Immature natural killer cell (primary cell): ENCODE results near the gene POU3F3. TPM values are rescaled to one million over a fixed set of nuclear protein-coding genes. Genes with fewer than 3 reads are reported as not detected.

ENCODE experiments used
- DNase-seq, 3 donors: peaks; one replicate each; pipeline ENCODE4 v3.0.0; 2022; ENCODE audit warnings: mixed read lengths in 1 of 3
- H3K27ac Mint-ChIP-seq, 6 donors: one replicate each; pipeline ENCODE4 v1.8.0; 2020; ENCODE audit warnings: mixed read lengths in 6 of 6, mild to moderate bottlenecking in 5 of 6, inconsistent platforms in 4 of 6, moderate library complexity in 3 of 6
- H3K27me3 Mint-ChIP-seq, 3 donors: one replicate each; pipeline ENCODE4 v1.8.0; 2020 to 2021; ENCODE audit warnings: low read depth in 3 of 3, mild to moderate bottlenecking in 3 of 3, mixed read lengths in 3 of 3, moderate library complexity in 3 of 3, inconsistent platforms in 1 of 3
- H3K36me3 Mint-ChIP-seq, 3 donors: one replicate each; pipeline ENCODE4 v1.8.0; 2020; ENCODE audit warnings: mixed read lengths in 3 of 3, inconsistent platforms in 2 of 3, mild to moderate bottlenecking in 2 of 3
- H3K4me1 Mint-ChIP-seq, 2 donors: one replicate each; pipeline ENCODE4 v1.8.0; 2020; ENCODE audit warnings: inconsistent platforms in 2 of 2, mild to moderate bottlenecking in 2 of 2, mixed read lengths in 2 of 2, moderate library complexity in 1 of 2
- H3K4me3 Mint-ChIP-seq, 5 donors: one replicate each; pipeline ENCODE4 v1.8.0; 2020; ENCODE audit warnings: mild to moderate bottlenecking in 5 of 5, mixed read lengths in 5 of 5, inconsistent platforms in 3 of 5, moderate library complexity in 3 of 5
- H3K9me3 Mint-ChIP-seq, 6 donors: one replicate each; pipeline ENCODE4 v1.8.0; 2020; ENCODE audit warnings: mild to moderate bottlenecking in 6 of 6, mixed read lengths in 6 of 6, inconsistent platforms in 4 of 6, moderate library complexity in 3 of 6
- polyA plus RNA-seq, 3 donors: library from polyadenylated mRNA; unstranded; fragments of 300-500 nt; fragmentation: Illumina TruSeq; gene quantifications; one replicate each; pipeline ENCODE4 v1.2.3, GENCODE V29; 2021

Gene POU3F3
- polyA plus RNA-seq, 3 donors from 2014 or later: not detected

DNA sequence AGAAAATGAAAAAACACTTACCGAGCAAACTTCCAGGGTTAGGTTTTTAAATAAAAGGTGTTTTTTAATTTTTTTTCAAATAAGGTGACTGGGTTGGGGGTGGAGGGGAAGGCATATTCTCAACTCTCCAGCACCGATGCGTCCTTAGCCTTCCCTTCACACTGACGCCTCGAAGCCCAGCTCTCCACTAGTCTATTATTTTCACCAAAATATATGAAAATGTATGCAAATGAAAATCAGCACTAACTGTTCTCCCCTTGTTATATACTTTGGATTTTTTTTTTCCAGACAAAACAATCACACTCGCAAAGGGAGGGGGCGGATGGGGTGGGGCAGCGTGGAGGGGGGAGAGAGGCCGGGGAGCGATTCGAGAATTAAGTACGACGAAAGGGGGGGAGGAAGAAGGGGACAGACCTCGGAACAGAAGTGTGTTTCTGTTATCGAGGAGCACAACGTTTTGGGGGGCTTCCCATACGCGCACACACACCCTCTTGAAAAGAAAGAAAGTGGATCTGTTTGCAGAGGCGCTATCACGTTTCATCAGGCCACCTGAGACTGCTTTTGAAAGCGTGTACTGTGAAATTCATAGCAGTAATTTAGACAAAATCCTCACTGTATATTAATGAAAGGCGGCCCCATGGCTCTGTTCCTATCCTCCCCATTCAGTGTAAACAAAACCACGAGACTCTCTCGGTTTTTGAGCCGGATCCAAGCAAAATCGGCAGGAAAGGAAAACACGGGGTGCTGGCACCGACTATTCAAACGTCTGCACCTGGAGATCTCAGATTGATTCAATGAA lies 2.4 kb upstream of the POU3F3 start:
- H3K4me1 Mint-ChIP-seq: peaks cover 35 to 38% of the 10 kb centered on the region in 2 donors
- H3K27me3 Mint-ChIP-seq: peaks cover 41 to 64% (median 59%) of the 10 kb centered on the region in 3 donors
- no peaks in the 10 kb centered on the region for H3K36me3 Mint-ChIP-seq
- no peak for DNase-seq
- peak overlapping the region; percentile 79 to 95 (median 93) for H3K4me3 Mint-ChIP-seq
- H3K9me3 Mint-ChIP-seq: peaks cover 0 to 6% (median under 1%) of the 10 kb centered on the region in 6 donors
- H3K27ac Mint-ChIP-seq: no peak overlapping the region

DNA sequence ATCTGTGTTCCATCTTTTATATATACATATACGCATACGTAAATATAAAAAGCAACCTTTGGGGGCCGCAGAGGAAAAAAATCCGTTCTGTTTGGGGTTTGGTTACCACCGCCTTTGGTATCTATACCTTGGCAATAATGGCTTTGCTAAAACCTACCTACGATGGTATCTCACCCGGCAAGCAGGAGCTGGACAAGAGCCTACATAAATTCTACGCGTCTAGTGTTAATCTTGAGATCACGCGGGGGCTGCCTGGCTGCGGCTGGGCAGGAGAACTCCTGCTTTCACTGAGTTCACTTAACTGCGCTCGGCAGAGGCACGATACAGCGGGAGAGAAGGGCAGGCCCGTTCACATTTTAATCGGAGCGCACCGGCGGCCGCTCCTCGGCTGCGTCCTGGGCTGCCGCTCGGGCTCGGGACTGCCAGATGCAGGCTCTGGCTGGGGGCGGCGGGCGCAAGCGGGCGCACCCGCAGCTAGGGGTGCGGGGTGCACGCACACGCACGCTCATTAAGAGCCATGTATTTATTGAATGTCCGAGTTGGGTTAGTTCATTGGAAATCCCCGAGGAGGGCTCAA lies 1.7 kb upstream of the POU3F3 start:
- Mint-ChIP-seq H3K9me3 (peaks cover 0 to 8% (median under 1%) of the 10 kb centered on the region in 6 donors), H3K36me3 (no peaks in the 10 kb centered on the region), H3K27ac (peak overlapping the region in 1 of 6 donors; percentile 47), H3K4me1 (peaks cover 39 to 45% of the 10 kb centered on the region in 2 donors), H3K4me3 (peak overlapping the region; percentile 89 to 95 (median 93)), H3K27me3 (peaks cover 38 to 66% (median 58%) of the 10 kb centered on the region in 3 donors)
- DNase-seq: peak in 1 of 3 donors; percentile 25

DNA sequence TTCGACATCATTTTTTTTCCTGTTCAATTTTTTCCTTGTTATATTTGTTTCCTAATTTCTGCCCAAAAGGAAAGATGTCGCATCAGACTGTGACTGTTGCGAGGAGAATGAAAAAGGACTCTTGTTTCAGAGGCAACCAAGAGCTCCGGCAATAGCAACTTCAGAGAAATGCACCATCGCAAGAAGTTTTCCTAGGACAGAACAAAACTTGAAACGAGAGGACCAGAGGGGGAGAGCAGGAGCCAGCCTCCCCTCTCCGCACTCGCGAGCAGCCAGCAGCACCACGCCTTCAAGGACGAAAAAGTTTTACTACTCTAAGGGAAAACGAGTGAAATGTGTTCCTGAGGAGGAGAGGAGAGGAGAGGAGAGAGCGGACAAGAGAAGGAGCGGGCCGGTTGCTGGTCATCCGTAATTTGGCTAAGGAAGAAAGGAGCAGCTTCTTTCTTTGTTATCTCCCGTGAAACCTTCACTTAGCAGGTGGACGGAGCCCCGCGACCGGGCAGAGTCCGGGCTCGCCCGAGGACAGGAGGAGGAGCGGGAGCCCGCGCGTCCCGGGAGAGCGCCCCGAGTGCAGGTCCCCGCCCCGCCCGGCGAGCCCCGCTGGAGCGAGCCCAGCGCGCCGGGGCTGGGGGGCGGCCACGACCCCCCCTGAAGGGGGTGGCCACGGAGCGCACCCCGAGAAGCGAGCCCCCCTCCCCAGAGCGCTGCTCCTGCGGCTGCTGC lies 744 bp downstream of the POU3F3 start:
- peaks cover 0 to 6% (median 0%) of the 10 kb centered on the region in 3 donors for H3K36me3 Mint-ChIP-seq
- DNase-seq: no peak
- H3K4me3 Mint-ChIP-seq: peak overlapping the region; percentile 89 to 95 (median 93)
- H3K27me3 Mint-ChIP-seq: peaks cover 54 to 74% (median 63%) of the 10 kb centered on the region in 3 donors
- H3K9me3 Mint-ChIP-seq: peaks cover 0 to 31% (median 6%) of the 10 kb centered on the region in 6 donors
- H3K4me1 Mint-ChIP-seq: peaks cover 44 to 57% of the 10 kb centered on the region in 2 donors
- peak overlapping the region in 4 of 6 donors; percentile 71 to 81 (median 76) for H3K27ac Mint-ChIP-seq

DNA sequence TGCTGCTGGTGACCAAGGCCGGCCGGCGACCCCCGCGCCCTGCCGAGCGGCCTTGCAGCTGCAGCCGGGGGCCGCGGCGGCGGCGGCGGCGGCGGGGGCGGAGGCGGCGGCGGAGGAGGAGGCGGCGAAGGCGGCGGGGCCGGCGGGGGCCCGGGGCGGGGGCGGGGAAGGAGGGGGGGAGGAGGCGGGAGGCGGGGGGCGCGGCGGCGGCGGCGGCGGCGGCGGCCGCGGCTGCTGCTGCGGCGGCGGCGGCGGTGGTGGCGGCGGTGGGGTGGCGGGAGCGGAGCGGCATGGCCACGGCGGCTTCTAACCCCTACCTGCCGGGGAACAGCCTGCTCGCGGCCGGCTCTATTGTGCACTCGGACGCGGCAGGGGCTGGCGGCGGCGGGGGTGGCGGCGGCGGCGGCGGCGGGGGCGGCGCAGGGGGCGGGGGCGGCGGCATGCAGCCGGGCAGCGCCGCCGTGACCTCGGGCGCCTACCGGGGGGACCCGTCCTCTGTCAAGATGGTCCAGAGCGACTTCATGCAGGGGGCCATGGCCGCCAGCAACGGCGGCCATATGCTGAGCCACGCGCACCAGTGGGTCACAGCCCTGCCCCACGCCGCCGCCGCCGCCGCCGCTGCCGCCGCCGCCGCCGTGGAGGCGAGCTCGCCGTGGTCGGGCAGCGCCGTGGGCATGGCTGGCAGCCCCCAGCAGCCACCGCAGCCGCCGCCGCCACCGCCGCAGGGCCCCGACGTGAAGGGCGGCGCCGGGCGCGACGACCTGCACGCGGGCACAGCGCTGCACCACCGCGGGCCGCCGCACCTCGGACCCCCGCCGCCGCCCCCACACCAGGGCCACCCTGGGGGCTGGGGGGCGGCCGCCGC lies 1.5 kb downstream of the POU3F3 start:
- Mint-ChIP-seq H3K27me3 (peaks cover 55 to 74% (median 67%) of the 10 kb centered on the region in 3 donors), H3K9me3 (peaks cover 0 to 35% (median 6%) of the 10 kb centered on the region in 6 donors), H3K36me3 (peaks cover 0 to 6% (median 0%) of the 10 kb centered on the region in 3 donors), H3K27ac (no peak overlapping the region), H3K4me3 (no peak overlapping the region), H3K4me1 (peaks cover 44 to 57% of the 10 kb centered on the region in 2 donors)
- no peak for DNase-seq

DNA sequence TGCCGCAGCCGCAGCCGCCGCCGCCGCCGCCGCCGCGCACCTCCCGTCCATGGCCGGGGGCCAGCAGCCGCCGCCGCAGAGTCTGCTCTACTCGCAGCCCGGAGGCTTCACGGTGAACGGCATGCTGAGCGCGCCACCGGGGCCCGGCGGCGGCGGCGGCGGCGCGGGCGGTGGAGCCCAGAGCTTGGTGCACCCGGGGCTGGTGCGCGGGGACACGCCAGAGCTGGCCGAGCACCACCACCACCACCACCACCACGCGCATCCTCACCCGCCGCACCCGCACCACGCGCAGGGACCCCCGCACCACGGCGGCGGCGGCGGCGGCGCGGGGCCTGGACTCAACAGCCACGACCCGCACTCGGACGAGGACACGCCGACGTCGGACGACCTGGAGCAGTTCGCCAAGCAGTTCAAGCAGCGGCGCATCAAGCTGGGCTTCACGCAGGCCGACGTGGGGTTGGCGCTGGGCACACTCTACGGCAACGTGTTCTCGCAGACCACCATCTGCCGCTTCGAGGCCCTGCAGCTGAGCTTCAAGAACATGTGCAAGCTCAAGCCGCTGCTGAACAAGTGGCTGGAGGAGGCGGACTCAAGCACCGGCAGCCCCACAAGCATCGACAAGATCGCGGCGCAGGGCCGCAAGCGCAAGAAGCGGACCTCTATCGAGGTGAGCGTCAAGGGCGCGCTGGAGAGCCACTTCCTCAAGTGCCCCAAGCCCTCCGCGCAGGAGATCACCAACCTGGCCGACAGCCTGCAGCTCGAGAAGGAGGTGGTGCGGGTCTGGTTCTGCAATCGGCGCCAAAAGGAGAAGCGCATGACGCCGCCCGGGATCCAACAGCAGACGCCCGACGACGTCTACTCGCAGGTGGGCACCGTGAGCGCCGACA lies 2.4 kb downstream of the POU3F3 start:
- peaks cover 0 to 6% (median 0%) of the 10 kb centered on the region in 3 donors for H3K36me3 Mint-ChIP-seq
- H3K27ac Mint-ChIP-seq: peak overlapping the region in 1 of 6 donors; percentile 82

DNA sequence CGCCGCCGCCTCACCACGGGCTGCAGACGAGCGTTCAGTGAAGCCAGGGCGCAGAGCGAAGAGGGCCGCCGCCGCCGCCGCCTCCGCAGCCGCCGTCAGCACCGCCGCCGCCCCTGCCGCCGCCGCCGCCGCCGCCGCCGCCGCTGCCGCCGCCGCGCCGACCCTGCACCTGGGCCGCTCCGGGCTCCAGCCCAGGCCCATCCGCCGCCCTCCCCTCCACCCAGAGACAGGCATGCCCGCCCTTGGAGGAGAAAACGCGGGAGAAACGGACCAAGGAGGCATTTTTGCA lies 3.0 kb downstream of the POU3F3 start:
- H3K36me3 Mint-ChIP-seq: peaks cover 0 to 6% (median 0%) of the 10 kb centered on the region in 3 donors
- peak overlapping the region; percentile 74 to 87 (median 84) for H3K4me3 Mint-ChIP-seq
- H3K27ac Mint-ChIP-seq: peak overlapping the region in 1 of 6 donors; percentile 69
- peaks cover 37 to 50% of the 10 kb centered on the region in 2 donors for H3K4me1 Mint-ChIP-seq
- H3K9me3 Mint-ChIP-seq: peaks cover 2 to 35% (median 5%) of the 10 kb centered on the region in 6 donors
- no peak for DNase-seq
- H3K27me3 Mint-ChIP-seq: peaks cover 54 to 69% (median 69%) of the 10 kb centered on the region in 3 donors

More for the DNA sequence above, 2.4 kb downstream of the POU3F3 start:
- H3K4me1 Mint-ChIP-seq: peaks cover 42 to 56% of the 10 kb centered on the region in 2 donors
- peaks cover 53 to 69% (median 65%) of the 10 kb centered on the region in 3 donors for H3K27me3 Mint-ChIP-seq
- DNase-seq: peak in 1 of 3 donors; percentile 24
- peaks cover under 1 to 35% (median 5%) of the 10 kb centered on the region in 6 donors for H3K9me3 Mint-ChIP-seq
- H3K4me3 Mint-ChIP-seq: peak overlapping the region; percentile 60 to 80 (median 76)

DNA sequence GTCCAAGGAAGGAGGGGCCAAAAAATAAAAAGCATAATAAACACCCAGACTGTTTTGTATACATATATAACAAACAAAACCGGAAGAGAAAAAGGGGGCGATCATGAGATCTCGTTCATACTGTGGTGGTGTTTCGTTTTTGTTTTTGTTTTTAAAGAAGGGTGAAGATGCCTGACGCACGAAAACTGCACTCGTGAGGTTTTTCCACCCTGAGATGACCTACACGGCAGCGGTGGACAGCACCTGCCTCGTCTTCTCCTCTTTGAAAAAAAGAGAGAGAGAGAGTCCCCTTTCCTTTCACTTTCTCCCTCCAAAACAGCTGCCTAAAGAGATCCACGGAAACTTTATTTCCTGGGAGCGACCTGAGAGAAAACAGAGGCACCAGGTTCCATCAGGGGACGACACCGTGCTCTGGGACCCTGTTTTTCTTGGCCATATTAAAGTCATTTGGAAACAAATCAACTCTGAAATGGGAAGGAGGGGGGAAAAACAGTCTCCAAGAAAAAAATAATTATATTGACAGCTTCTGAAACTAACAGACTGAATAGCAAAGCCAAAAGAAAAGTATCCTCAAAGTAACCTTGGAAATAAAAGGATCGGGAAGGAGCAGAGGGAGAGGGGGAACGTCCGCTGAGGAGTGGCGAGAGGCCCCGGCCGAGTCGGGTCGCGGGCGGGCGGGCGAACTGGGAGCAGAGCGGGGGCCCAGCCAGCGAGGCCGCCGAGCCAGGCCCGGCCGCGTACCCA lies 3.5 kb downstream of the POU3F3 start:
- Mint-ChIP-seq H3K27me3 (peaks cover 57 to 71% (median 70%) of the 10 kb centered on the region in 3 donors), H3K9me3 (peaks cover 2 to 35% (median 5%) of the 10 kb centered on the region in 6 donors), H3K4me1 (peaks cover 37 to 45% of the 10 kb centered on the region in 2 donors), H3K36me3 (peaks cover 0 to 6% (median 0%) of the 10 kb centered on the region in 3 donors), H3K27ac (peak overlapping the region in 4 of 6 donors; percentile 26 to 69 (median 38)), H3K4me3 (peak overlapping the region; percentile 73 to 87 (median 84))
- DNase-seq: peak; percentile 31 to 38 (median 38)

DNA sequence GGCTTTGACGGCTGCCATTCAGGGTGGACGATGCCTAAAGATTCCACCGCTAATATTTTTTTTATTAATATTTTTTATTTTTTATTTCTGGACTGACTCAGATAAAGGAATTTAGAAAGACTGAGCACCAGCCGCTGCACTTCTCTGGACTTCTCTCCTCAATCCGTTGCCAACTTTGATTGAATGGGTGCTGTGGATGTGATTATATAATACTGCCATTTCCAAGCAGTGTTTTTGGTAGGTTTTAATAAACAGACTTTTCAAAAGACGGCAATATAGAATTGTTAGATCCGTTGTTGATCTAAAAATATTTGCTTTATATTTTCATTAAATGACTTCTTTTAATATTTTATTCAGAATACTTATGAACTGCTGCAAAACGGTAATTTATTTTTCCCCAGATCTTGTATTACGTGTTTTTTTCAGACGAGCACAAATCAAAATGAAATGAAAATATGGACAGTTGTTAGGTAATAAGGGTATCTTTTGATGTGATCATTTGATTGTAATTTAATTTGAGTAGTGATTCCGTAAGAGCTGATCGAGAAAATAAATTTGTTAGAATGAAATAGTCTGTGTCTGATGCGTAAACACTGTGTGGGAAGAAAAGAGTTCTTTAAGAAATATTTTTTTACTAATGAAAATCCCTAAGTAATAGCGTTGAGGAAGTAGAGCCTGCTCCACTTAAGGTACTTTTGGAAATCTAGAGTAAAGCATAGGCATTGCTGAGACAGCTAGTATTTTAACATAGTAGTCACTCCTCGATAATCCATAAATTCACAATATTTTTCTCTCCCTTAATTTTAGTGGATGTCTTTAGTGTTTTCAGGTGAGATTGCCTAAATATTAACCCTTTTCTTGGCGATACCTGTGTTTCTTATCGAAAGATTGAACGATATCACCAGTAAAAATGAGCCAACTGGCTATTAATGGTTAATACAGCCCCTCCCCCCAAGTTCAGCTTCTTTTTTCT lies 4.4 kb downstream of the POU3F3 start:
- H3K9me3 Mint-ChIP-seq: peaks cover 2 to 35% (median 5%) of the 10 kb centered on the region in 6 donors
- peaks cover 28 to 36% of the 10 kb centered on the region in 2 donors for H3K4me1 Mint-ChIP-seq
- peaks cover 0 to 6% (median 0%) of the 10 kb centered on the region in 3 donors for H3K36me3 Mint-ChIP-seq
- H3K4me3 Mint-ChIP-seq: peak overlapping the region in 4 of 5 donors; percentile 22 to 69 (median 54)
- H3K27ac Mint-ChIP-seq: no peak overlapping the region
- H3K27me3 Mint-ChIP-seq: peaks cover 53 to 71% (median 66%) of the 10 kb centered on the region in 3 donors
- no peak for DNase-seq

DNA sequence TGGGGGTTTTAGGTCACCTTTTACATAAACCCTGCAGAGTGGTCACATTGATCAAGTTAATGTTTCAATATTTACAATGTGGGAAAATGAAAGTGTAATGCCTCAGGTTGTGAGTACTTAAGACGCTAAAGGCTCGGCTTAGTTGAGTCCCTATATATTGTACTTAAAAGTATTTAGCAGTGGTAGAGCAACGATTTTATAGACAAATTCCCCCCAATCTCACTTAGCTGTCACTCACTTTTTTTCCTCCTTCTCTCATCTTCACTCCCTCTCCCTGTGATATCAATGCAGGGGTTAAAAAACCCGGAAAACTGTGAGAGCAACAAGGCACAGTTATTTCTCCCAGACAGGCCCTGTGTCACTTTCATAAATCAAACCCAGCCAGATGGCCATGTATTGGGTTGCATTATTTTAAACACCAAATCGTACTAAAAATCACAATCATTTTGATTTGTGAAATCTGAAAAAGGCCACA lies 5.4 kb downstream of the POU3F3 start:
- DNase-seq: no peak

DNA sequence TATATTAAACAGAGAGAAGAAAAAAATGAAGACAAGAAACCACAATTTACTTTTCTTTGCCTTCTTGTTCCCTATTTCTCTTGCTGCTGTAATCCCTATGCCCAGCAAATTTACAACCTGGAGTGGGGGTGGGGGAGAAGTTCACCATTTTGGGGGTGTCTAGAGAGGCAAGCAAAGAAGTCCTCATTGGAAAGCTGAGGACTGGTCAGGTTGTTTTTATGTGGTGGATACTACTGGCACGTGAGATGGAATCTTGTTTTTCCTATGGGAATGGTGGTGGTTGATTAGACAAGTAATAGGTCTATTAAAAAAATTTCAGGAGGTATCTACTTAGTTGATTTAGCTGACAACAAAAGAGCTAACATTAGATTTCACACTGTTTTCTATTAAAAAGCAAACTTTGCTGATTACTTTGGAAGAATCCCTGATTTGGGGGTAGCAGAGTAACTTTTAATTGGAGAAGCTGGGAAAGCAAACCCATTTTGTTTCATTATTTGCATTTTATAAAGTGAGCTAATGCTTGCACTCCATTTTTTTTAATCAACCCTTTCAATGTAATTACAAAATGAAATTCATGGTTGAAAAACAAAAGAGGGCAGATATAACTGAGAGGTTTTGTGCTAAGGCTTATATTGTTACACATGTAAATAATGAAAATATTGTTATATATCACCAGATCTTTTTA lies 6.0 kb downstream of the POU3F3 start:
- H3K27me3 Mint-ChIP-seq: peaks cover 49 to 70% (median 62%) of the 10 kb centered on the region in 3 donors
- DNase-seq: no peak
- no peak overlapping the region for H3K4me3 Mint-ChIP-seq
- peaks cover 0 to 6% (median 0%) of the 10 kb centered on the region in 3 donors for H3K36me3 Mint-ChIP-seq
- H3K27ac Mint-ChIP-seq: no peak overlapping the region
- peaks cover 15 to 22% of the 10 kb centered on the region in 2 donors for H3K4me1 Mint-ChIP-seq
- peaks cover 2 to 29% (median 5%) of the 10 kb centered on the region in 6 donors for H3K9me3 Mint-ChIP-seq

More for the DNA sequence above, 5.4 kb downstream of the POU3F3 start:
- no peak overlapping the region for H3K27ac Mint-ChIP-seq
- H3K36me3 Mint-ChIP-seq: peaks cover 0 to 6% (median 0%) of the 10 kb centered on the region in 3 donors
- no peak overlapping the region for H3K4me3 Mint-ChIP-seq
- peaks cover 51 to 69% (median 66%) of the 10 kb centered on the region in 3 donors for H3K27me3 Mint-ChIP-seq
- H3K9me3 Mint-ChIP-seq: peaks cover 2 to 32% (median 5%) of the 10 kb centered on the region in 6 donors
- H3K4me1 Mint-ChIP-seq: peaks cover 19 to 27% of the 10 kb centered on the region in 2 donors
